Measurements from ENCODE around the gene SLC22A23.

The SLC22A23 gene

GRCh38 chr6:3440911-3441310 is 15.9 kb downstream of the SLC22A23 start:
- Histone ChIP-seq H3K36me3 (replicated peaks; ENCODE audit: insufficient read depth, low read length) (no peaks in the 10 kb centered on the region), H3K4me3 (ENCODE audit: low read length) (no peak overlapping the region)

GRCh38 chr6:3439961-3440360 is 16.9 kb downstream of the SLC22A23 start:
- TF ChIP-seq CTCF (IDR thresholded peaks at IDR 0.05; ENCODE audit: low read length) (no peak), EZH2phosphoT487 (IDR thresholded peaks at IDR 0.05; ENCODE audit: low read length) (no peak), EZH2 (optimal IDR thresholded peaks at IDR 0.05; ENCODE audit: low read depth, low read length) (no peak)
- H3K79me2 ChIP-seq (ENCODE audit: low read length) = no peaks in the 10 kb centered on the region
- no peaks in the 10 kb centered on the region for H3K9me3 ChIP-seq (replicated peaks; ENCODE audit: insufficient read depth, low read length)
- H2AFZ ChIP-seq (ENCODE audit: low read length) = no peak overlapping the region
- H3K4me1 ChIP-seq (ENCODE audit: low read length) = no peaks in the 10 kb centered on the region
- no peak overlapping the region for H3K4me3 ChIP-seq (ENCODE audit: low read length)
- DNase-seq = no peak
- no peaks in the 10 kb centered on the region for H3K27me3 ChIP-seq (replicated peaks; ENCODE audit: insufficient read depth, low read length)
- no peak overlapping the region for H3K27ac ChIP-seq (ENCODE audit: low read length)
- no peaks in the 10 kb centered on the region for H3F3A ChIP-seq (ENCODE audit: insufficient read depth, low read length)
- no peaks in the 10 kb centered on the region; the same call in 1 of the 2 replicates for H4K20me1 ChIP-seq (ENCODE audit: insufficient read depth, low read length)
- H3K4me2 ChIP-seq (ENCODE audit: low read depth, low read length) = no peak overlapping the region
- no peaks in the 10 kb centered on the region for H3K36me3 ChIP-seq (replicated peaks; ENCODE audit: insufficient read depth, low read length)
- H3K9me2 ChIP-seq (replicated peaks; ENCODE audit: insufficient read depth, low read length) = no peaks in the 10 kb centered on the region
- H3K9ac ChIP-seq (ENCODE audit: low read length) = no peak overlapping the region

More at GRCh38 chr6:3440911-3441310, 15.9 kb downstream of the SLC22A23 start:
- TF ChIP-seq EZH2phosphoT487 (IDR thresholded peaks at IDR 0.05; ENCODE audit: low read length) (no peak), CTCF (IDR thresholded peaks at IDR 0.05; ENCODE audit: low read length) (no peak), EZH2 (optimal IDR thresholded peaks at IDR 0.05; ENCODE audit: low read depth, low read length) (no peak)
- Histone ChIP-seq H3F3A (ENCODE audit: insufficient read depth, low read length) (no peaks in the 10 kb centered on the region), H3K27me3 (replicated peaks; ENCODE audit: insufficient read depth, low read length) (no peaks in the 10 kb centered on the region), H3K4me1 (ENCODE audit: low read length) (no peaks in the 10 kb centered on the region), H4K20me1 (ENCODE audit: insufficient read depth, low read length) (no peaks in the 10 kb centered on the region; the same call in 1 of the 2 replicates), H2AFZ (ENCODE audit: low read length) (no peak overlapping the region), H3K9ac (ENCODE audit: low read length) (no peak overlapping the region), H3K9me3 (replicated peaks; ENCODE audit: insufficient read depth, low read length) (no peaks in the 10 kb centered on the region), H3K9me2 (replicated peaks; ENCODE audit: insufficient read depth, low read length) (no peaks in the 10 kb centered on the region), H3K79me2 (ENCODE audit: low read length) (no peaks in the 10 kb centered on the region), H3K4me2 (ENCODE audit: low read depth, low read length) (no peak overlapping the region), H3K27ac (ENCODE audit: low read length) (no peak overlapping the region)
- no peak for DNase-seq

GRCh38 chr6:3438190-3439167 is 18.4 kb downstream of the SLC22A23 start:
- no peak overlapping the region for H3K4me3 ChIP-seq (ENCODE audit: low read length)
- no peak overlapping the region for H3K9ac ChIP-seq (ENCODE audit: low read length)
- no peak overlapping the region for H2AFZ ChIP-seq (ENCODE audit: low read length)
- H3K27me3 ChIP-seq (replicated peaks; ENCODE audit: insufficient read depth, low read length) = no peaks in the 10 kb centered on the region
- H4K20me1 ChIP-seq (ENCODE audit: insufficient read depth, low read length) = no peaks in the 10 kb centered on the region; the same call in 1 of the 2 replicates
- H3K9me2 ChIP-seq (replicated peaks; ENCODE audit: insufficient read depth, low read length) = no peaks in the 10 kb centered on the region
- no peaks in the 10 kb centered on the region for H3K9me3 ChIP-seq (replicated peaks; ENCODE audit: insufficient read depth, low read length)
- H3F3A ChIP-seq (ENCODE audit: insufficient read depth, low read length) = no peaks in the 10 kb centered on the region
- no peaks in the 10 kb centered on the region for H3K79me2 ChIP-seq (ENCODE audit: low read length)
- no peak for DNase-seq
- H3K4me2 ChIP-seq (ENCODE audit: low read depth, low read length) = no peak overlapping the region
- no peaks in the 10 kb centered on the region for H3K4me1 ChIP-seq (ENCODE audit: low read length)
- H3K36me3 ChIP-seq (replicated peaks; ENCODE audit: insufficient read depth, low read length) = no peaks in the 10 kb centered on the region
- no peak overlapping the region for H3K27ac ChIP-seq (ENCODE audit: low read length)
- no peak for TF ChIP-seq CTCF (IDR thresholded peaks at IDR 0.05; ENCODE audit: low read length)
- no peak for TF ChIP-seq EZH2 (optimal IDR thresholded peaks at IDR 0.05; ENCODE audit: low read depth, low read length)
- no peak for TF ChIP-seq EZH2phosphoT487 (IDR thresholded peaks at IDR 0.05; ENCODE audit: low read length)

Data from MM.1S (cell line).